Measurements from ENCODE around the gene ZNF311.
A peak's percentile ranks its signal among the peaks of the same experiment; 100 is the strongest.

The ZNF311 gene

DNA sequence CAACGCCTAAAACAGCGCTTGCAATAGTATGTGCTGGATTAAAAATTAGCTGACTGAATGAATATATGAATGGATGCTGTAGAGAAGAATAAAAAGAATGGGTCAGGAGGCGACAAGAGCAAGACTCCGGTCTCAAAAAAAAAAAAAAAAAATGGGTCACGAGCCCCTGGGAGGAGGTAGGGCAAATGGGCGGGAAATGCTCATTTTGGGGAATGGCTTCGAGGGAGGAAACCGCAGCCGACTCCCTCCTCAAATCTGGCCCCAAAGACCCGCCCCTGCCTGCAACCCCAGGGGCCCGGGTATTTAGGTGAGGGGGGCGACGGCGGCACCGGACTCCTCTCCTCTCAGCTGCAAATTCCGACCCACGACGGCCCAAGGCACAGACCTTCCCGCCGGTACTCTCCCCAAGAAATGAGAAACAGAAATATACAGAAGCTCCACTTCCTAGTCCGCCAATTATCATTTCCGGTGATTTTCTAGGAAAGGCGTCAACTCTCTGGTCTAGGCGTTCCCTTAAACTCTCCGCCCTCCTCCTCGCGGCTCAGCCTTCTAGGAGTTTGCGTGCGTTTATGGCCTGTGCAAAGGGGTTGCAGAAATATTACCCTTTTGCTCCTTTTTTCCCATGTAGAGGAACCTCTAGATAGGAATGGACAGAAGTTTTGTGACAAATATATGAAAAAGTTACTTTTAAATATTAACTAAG, at the start of gene ZNF311:
TSS of gene ZNF311 (minus strand) at position 133 of the 703 bp plus-strand sequence. CDS start 1,361 bp downstream, outside the sequence.
- no peaks in the 10 kb centered on the region for H3K9me3 ChIP-seq (ENCODE audit: control insufficient read depth, low read length)
- no peak within 1 kb of the TSS for H3K4me3 ChIP-seq (ENCODE audit: low read length)
- H3K4me1 ChIP-seq (ENCODE audit: control insufficient read depth, insufficient read depth, low read length): no peaks in the 10 kb centered on the region
- peak within 1 kb of the TSS; percentile 60 for H3K9ac ChIP-seq (ENCODE audit: low read length)
- H3K27me3 ChIP-seq (ENCODE audit: control insufficient read depth, insufficient read depth, low read length): peaks cover 4% of the 10 kb centered on the region
- H3K36me3 ChIP-seq (ENCODE audit: control insufficient read depth, insufficient read depth, low read length): no peaks in the 10 kb centered on the region

DNA sequence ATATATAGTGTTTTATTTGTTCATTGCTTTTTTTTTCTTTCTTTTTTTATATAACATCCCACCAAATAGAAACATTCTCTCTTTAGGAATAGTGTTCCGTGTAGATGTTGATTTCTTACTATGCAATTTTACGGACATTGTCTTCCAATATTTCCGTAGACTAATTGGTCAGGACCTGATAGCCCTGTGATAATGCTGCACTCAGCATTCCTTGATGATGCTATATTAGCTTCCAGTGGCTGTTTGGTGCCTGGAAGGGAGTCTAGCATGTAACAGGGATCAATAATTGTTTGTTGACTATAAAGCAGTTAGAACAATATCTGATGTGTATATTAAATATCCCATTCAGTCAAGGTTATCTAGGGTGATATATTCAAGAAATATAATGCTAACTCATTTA, 46.6 kb upstream of the ZNF311 start:
- H3K4me1 ChIP-seq (ENCODE audit: control insufficient read depth, insufficient read depth, low read length): no peaks in the 10 kb centered on the region
- no peaks in the 10 kb centered on the region for H3K36me3 ChIP-seq (ENCODE audit: control insufficient read depth, insufficient read depth, low read length)
- H3K4me3 ChIP-seq (ENCODE audit: low read length): no peak overlapping the region
- H3K9ac ChIP-seq (ENCODE audit: low read length): no peak overlapping the region
- no peaks in the 10 kb centered on the region for H3K9me3 ChIP-seq (ENCODE audit: control insufficient read depth, low read length)
- no peaks in the 10 kb centered on the region for H3K27me3 ChIP-seq (ENCODE audit: control insufficient read depth, insufficient read depth, low read length)

DNA sequence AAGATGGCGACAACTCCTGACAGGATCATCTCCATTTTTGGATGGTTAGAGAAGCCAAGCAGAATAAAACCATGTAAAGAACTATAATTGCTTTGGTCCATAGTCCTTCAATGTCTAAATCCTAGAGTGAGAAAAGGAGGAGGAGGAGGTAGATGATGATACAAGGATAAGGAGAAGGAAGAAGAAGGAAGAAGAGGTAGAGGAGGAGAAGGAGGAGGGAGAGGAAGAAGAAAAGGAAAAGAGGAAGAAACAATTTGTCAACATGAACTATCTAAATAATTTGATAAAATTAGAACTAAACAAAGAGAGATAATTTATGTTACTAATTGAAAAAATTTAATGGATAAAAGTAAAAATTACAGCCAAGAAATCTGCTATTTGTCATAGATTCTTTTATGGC, 40.0 kb upstream of the ZNF311 start, which contains the start of gene OR2W1:
TSS of gene OR2W1 (minus strand) at position 101 of the 400 bp plus-strand sequence. CDS start at position 101, 0 bp downstream.
- H3K4me1 ChIP-seq (ENCODE audit: control insufficient read depth, insufficient read depth, low read length): no peaks in the 10 kb centered on the region
- H3K4me3 ChIP-seq (ENCODE audit: low read length): no peak within 1 kb of the TSS
- H3K9ac ChIP-seq (ENCODE audit: low read length): no peak within 1 kb of the TSS
- no peaks in the 10 kb centered on the region for H3K27me3 ChIP-seq (ENCODE audit: control insufficient read depth, insufficient read depth, low read length)
- no peaks in the 10 kb centered on the region for H3K36me3 ChIP-seq (ENCODE audit: control insufficient read depth, insufficient read depth, low read length)
- no peaks in the 10 kb centered on the region for H3K9me3 ChIP-seq (ENCODE audit: control insufficient read depth, low read length)

DNA sequence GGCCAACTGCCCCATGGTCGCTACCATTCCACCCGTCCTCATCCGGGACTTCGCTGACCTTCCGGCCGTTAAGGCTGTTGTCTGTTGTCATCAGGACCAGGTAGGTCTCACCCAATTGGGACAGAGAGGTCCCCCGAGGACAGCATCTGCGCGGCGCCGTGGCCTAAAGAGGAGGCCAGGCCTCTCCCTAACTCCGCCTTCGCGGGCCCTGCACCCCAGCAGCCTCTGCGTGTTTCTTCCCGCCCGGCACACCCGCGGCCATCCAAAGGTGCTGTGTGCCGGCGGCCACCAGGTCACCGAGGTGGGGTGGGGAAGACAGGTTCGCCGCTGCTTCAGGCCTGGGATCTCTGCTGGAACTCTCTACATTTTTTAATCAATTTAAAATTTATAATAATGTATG, 30.8 kb upstream of the ZNF311 start:
- H3K9me3 ChIP-seq (ENCODE audit: control insufficient read depth, low read length): no peaks in the 10 kb centered on the region
- H3K4me3 ChIP-seq (ENCODE audit: low read length): no peak overlapping the region
- no peaks in the 10 kb centered on the region for H3K36me3 ChIP-seq (ENCODE audit: control insufficient read depth, insufficient read depth, low read length)
- H3K4me1 ChIP-seq (ENCODE audit: control insufficient read depth, insufficient read depth, low read length): no peaks in the 10 kb centered on the region
- no peaks in the 10 kb centered on the region for H3K27me3 ChIP-seq (ENCODE audit: control insufficient read depth, insufficient read depth, low read length)
- H3K9ac ChIP-seq (ENCODE audit: low read length): no peak overlapping the region

DNA sequence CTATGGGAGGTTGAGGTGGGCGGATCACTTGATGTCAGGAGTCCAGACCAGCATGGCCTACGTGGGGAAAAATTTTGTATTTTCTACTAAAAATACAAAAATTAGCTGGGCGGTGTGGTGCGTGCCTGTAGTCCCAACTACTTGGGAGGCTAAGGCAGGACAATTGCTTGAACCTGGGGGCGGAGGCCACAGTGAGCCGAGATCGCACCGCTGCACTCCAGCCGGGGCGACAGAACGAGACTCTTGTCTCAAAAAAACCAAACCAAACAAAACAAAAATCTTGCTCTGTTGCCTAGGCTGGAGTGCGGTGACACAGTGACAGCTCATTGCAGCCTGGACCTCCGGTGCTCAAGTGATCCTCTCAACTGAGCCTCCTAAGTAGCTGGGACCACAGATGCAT, 23.7 kb upstream of the ZNF311 start:
- H3K36me3 ChIP-seq (ENCODE audit: control insufficient read depth, insufficient read depth, low read length): no peaks in the 10 kb centered on the region
- H3K4me3 ChIP-seq (ENCODE audit: low read length): no peak overlapping the region
- no peaks in the 10 kb centered on the region for H3K9me3 ChIP-seq (ENCODE audit: control insufficient read depth, low read length)
- H3K27me3 ChIP-seq (ENCODE audit: control insufficient read depth, insufficient read depth, low read length): no peaks in the 10 kb centered on the region
- H3K9ac ChIP-seq (ENCODE audit: low read length): no peak overlapping the region
- H3K4me1 ChIP-seq (ENCODE audit: control insufficient read depth, insufficient read depth, low read length): no peaks in the 10 kb centered on the region

DNA sequence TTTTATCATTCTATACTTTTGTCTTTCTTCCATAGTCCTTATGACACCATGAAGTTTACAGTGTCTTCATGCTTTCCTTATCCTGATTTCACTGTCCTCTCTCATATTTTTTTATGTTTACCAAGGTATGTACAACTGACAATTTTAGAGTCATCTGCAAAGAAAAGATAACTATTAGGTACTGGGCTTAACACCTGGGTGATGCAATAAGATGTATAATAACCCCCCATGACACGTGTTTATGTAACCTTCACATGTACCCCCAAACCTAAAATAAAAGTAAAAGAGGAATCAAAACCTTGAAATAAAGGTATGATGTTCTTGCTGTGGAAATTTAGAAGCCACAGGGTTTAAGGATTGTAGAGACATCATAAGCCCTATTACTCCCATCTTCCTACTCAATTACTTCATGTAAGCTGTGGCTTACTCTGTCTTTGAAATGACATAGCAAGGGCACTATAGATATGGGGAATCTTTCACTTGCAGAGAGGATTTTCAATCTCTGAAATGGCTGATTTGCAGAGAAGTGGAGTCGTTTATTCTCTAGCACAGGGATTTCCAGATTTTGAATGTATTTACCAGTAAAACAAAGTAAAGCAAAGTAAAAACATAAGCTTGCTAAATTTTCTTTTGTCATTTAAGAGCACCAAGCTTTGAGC, 20.9 kb upstream of the ZNF311 start:
- Histone ChIP-seq H3K9me3 (ENCODE audit: control insufficient read depth, low read length) (no peaks in the 10 kb centered on the region), H3K9ac (ENCODE audit: low read length) (no peak overlapping the region), H3K27me3 (ENCODE audit: control insufficient read depth, insufficient read depth, low read length) (no peaks in the 10 kb centered on the region), H3K36me3 (ENCODE audit: control insufficient read depth, insufficient read depth, low read length) (no peaks in the 10 kb centered on the region), H3K4me3 (ENCODE audit: low read length) (no peak overlapping the region), H3K4me1 (ENCODE audit: control insufficient read depth, insufficient read depth, low read length) (no peaks in the 10 kb centered on the region)

DNA sequence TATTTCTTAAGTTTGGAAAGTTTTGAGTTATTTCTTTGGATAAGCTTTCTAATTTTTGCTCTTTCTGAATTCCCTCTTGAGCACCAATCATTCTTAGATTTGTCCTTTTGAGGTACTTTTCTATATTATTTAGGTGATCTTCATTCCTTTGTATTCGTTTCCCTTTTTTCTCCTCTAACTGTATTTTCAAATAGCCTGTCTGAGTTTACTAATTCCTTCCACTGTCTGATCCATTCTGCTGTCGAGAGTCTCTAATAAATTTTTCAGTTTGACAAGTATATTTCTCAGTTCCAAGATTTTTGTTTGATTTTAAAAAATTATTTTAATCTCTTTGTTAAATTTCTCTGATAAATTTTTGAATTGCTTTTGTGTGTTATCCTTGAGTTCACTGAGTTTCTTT, 16.3 kb upstream of the ZNF311 start:
- H3K27me3 ChIP-seq (ENCODE audit: control insufficient read depth, insufficient read depth, low read length): no peaks in the 10 kb centered on the region
- H3K4me1 ChIP-seq (ENCODE audit: control insufficient read depth, insufficient read depth, low read length): peaks cover 1% of the 10 kb centered on the region
- no peaks in the 10 kb centered on the region for H3K36me3 ChIP-seq (ENCODE audit: control insufficient read depth, insufficient read depth, low read length)
- no peaks in the 10 kb centered on the region for H3K9me3 ChIP-seq (ENCODE audit: control insufficient read depth, low read length)
- H3K4me3 ChIP-seq (ENCODE audit: low read length): no peak overlapping the region
- H3K9ac ChIP-seq (ENCODE audit: low read length): no peak overlapping the region

DNA sequence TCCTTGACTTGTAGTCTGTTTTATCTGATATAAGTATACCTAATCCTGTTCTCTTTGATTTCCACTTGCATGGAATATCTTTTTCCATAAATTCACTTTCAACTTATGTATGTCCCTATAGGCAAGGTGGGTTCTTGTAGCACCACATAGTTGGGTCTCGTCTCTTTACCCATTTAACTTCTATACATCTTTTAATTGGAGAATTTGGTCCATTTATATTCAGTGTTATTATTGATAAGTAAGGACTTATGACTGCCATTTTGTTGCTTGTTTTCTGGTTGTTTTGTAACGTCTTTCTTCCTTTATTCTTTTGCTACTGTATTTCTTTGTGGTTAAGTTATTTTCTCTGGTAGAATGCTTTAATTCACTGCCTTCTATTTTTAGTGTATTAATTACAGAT, 14.5 kb upstream of the ZNF311 start:
- peaks cover 2% of the 10 kb centered on the region for H3K27me3 ChIP-seq (ENCODE audit: control insufficient read depth, insufficient read depth, low read length)
- H3K9ac ChIP-seq (ENCODE audit: low read length): no peak overlapping the region
- peaks cover 6% of the 10 kb centered on the region for H3K4me1 ChIP-seq (ENCODE audit: control insufficient read depth, insufficient read depth, low read length)
- no peak overlapping the region for H3K4me3 ChIP-seq (ENCODE audit: low read length)
- H3K36me3 ChIP-seq (ENCODE audit: control insufficient read depth, insufficient read depth, low read length): no peaks in the 10 kb centered on the region
- no peaks in the 10 kb centered on the region for H3K9me3 ChIP-seq (ENCODE audit: control insufficient read depth, low read length)

DNA sequence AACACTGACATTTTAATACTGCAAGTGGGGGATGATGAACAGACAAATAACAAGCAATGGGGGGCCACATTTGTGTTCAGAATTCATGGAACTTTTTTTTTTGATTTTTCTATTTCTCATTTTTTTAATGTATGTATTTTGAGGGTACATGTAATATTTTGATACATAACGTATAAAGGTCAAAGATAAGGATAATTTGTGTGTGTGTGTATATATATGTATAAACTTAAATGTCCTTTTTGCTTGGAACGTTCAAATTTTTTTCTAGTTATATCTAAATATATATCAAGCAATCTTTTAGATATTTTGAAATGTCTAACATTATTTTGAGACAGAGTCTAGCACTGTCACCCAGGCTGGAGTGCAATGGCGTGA, 12.3 kb upstream of the ZNF311 start:
- Histone ChIP-seq H3K36me3 (ENCODE audit: control insufficient read depth, insufficient read depth, low read length) (no peaks in the 10 kb centered on the region), H3K4me3 (ENCODE audit: low read length) (no peak overlapping the region), H3K4me1 (ENCODE audit: control insufficient read depth, insufficient read depth, low read length) (peaks cover 6% of the 10 kb centered on the region), H3K9me3 (ENCODE audit: control insufficient read depth, low read length) (no peaks in the 10 kb centered on the region), H3K9ac (ENCODE audit: low read length) (no peak overlapping the region), H3K27me3 (ENCODE audit: control insufficient read depth, insufficient read depth, low read length) (peaks cover 17% of the 10 kb centered on the region)

DNA sequence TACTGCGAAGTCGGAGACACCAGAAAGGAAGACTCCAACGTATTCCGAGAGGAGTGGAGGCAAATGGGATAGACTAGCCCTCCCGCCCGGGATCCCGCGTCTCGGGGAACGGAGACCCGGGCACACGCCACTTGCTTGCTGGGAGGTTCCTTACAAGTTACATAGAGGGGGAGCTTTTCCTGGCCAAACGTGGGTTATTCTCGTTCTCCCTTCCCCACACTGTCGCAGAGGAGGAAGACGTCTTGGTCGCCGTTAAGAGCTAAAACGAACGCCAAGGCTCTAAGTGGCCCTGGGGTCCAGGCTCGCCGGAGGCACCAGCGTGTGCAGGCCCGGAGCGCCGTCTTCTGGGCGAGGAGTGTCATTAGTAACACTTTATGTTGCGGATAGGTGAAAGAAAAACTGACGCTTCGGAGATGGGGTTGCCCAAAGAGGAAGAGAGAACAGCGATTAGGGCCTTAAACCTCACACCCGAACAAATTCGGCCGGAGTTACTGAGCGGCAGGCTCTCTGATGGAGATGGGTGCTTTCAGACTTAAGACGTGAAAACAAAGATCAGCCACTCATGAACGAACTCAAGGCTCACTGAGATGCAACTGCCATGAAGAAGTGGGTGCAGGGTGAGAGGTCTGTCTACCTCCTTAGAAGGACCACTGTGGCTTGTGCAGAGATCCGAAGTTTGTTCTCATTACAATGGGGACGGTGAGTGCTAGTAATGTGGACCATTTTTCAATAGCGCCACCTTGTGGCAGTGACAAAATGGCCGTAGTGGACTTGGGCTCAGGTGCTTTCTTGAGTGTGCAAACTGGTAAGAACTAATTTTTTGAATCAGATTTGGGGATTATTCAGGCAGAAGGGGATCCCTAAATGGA, 11.7 kb upstream of the ZNF311 start:
- Histone ChIP-seq H3K27me3 (ENCODE audit: control insufficient read depth, insufficient read depth, low read length) (peaks cover 21% of the 10 kb centered on the region), H3K9me3 (ENCODE audit: control insufficient read depth, low read length) (no peaks in the 10 kb centered on the region), H3K4me1 (ENCODE audit: control insufficient read depth, insufficient read depth, low read length) (peaks cover 6% of the 10 kb centered on the region), H3K36me3 (ENCODE audit: control insufficient read depth, insufficient read depth, low read length) (no peaks in the 10 kb centered on the region), H3K4me3 (ENCODE audit: low read length) (peak overlapping the region; percentile 46), H3K9ac (ENCODE audit: low read length) (peak overlapping the region; percentile 25)

DNA sequence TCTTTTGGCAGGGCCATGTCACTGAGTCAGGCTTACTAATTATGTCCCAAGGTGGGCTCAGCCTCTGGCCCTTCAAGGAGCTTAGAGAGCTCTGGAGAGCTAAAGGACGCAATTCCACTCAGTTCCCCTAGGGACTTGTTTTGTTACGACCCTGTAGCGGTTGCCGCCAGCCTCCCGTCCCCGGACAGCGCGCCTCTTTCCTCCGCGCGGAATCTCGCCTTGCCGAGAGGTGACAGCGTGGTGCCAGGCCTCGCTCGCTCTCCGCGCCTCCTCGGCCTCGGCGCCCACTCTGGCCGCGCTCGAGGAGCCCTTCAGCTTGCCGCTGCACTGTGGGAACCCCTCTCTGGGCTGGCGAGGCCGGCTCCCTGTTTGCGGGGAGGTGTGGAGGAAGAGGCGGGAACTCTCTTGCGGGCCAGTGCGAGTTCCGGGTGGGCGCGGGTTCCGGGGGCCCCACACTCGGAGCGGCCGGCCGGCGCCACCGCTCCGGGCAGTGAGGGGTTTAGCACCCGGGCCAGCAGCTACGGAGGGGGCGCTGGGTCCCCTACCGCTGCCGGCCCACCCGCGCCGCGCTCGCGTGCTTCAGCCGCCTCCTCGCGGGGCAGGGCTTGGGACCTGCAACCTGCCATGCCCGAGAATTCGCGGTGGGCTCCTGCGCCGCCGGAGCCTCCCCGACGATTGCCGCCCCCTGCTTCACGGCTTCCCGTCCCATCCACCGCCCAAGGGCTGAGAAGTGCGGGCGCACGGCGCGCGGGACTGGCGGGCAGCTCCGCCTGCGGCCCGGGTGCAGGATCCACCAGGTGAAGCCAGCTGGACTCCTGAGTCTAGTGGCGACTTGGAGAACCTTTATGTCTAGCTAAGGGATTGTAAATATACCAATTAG, 9.9 kb upstream of the ZNF311 start:
- Histone ChIP-seq H3K27me3 (ENCODE audit: control insufficient read depth, insufficient read depth, low read length) (peaks cover 33% of the 10 kb centered on the region), H3K36me3 (ENCODE audit: control insufficient read depth, insufficient read depth, low read length) (no peaks in the 10 kb centered on the region), H3K4me3 (ENCODE audit: low read length) (no peak overlapping the region), H3K4me1 (ENCODE audit: control insufficient read depth, insufficient read depth, low read length) (peaks cover 6% of the 10 kb centered on the region), H3K9me3 (ENCODE audit: control insufficient read depth, low read length) (no peaks in the 10 kb centered on the region), H3K9ac (ENCODE audit: low read length) (no peak overlapping the region)

Measured in mucosa of stomach (tissue), 1 donor.